OCI-LY1 (cell line): ENCODE data around the gene IL1R2.

Experiments used
- EZH2 ChIP-seq: fragments of 200-600 bp; sonication (generic), shearing (Covaris generic); IDR thresholded peaks from 2 replicates; pipeline ENCODE4 v1.8.0; 2017; ENCODE audit warnings: borderline replicate concordance, mixed run types, mild to moderate bottlenecking, antibody characterized with exemption, low read length, moderate library complexity, mixed read lengths
- TF ChIP-seq, protein P1 (sequence below): fragments of 200-600 bp; sonication (generic), shearing (Covaris generic); IDR thresholded peaks from 2 replicates; pipeline ENCODE4 v1.5.1; 2017; ENCODE audit warnings: mild to moderate bottlenecking, antibody characterized with exemption, low read length, moderate library complexity, mixed read lengths

DNA sequence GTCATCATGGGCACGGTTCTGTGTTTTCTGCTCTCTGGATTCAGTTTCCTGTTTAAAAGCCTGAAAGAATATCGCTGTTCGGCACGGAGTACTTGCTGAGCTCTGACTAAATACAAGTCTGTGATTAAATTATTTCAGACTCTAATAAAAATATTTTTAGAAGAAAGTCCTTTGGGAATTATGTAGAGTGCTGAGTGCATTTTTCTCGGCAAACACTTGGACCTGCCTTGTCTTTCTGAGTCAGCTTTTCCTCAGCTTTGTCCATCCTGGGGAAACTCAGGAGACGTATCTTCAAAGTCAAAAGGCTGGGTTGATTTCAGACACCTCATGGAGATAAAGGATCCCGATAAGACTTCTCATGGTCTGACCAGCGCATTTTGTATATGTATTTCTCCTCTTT, 45.9 kb downstream of the IL1R2 start:
- TF ChIP-seq, protein P1, sequence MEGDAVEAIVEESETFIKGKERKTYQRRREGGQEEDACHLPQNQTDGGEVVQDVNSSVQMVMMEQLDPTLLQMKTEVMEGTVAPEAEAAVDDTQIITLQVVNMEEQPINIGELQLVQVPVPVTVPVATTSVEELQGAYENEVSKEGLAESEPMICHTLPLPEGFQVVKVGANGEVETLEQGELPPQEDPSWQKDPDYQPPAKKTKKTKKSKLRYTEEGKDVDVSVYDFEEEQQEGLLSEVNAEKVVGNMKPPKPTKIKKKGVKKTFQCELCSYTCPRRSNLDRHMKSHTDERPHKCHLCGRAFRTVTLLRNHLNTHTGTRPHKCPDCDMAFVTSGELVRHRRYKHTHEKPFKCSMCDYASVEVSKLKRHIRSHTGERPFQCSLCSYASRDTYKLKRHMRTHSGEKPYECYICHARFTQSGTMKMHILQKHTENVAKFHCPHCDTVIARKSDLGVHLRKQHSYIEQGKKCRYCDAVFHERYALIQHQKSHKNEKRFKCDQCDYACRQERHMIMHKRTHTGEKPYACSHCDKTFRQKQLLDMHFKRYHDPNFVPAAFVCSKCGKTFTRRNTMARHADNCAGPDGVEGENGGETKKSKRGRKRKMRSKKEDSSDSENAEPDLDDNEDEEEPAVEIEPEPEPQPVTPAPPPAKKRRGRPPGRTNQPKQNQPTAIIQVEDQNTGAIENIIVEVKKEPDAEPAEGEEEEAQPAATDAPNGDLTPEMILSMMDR: no peak
- no peak for TF ChIP-seq EZH2
